Measurements from ENCODE around the gene MRPS31.
"Not testable (repeated sequence)": the region's sequence is repeated elsewhere in the genome, so short reads cannot be mapped to it uniquely, and the experiment has no call there.

MRPS31 gene

DNA sequence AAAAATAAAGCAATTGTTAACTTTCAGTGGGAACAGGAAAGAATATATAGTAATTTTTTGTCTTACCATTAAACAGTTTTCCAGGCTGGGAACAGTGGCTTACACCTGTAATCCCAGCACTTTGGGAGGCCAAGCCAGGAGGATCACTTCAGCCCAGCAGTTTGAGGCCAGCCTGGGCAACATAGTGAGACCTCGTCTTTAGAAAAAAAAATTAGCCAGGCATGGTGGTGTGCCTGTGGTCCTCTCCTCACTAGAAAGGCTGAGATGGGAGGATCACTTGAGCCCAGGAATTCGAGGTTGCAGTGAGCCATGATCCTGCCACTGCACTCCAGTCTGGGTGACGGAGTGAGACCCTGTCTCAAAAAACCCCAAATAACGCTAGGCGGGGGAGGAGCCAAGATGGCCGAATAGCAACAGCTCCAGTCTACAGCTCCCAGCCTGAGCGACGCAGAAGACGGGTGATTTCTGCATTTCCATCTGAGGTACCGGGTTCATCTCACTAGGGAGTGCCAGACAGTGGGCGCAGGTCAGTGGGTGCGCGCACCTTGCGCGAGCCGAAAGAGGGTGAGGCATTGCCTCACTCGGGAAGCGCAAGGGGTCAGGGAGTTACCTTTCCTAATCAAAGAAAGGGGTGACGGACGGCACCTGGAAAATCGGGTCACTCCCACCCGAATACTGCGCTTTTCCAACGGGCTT, 36.3 kb downstream of the MRPS31 start:
- H3K4me3 ChIP-seq (ENCODE audit: control insufficient read depth in 1 of 7, extremely low read depth in 1 of 7, insufficient read depth in 4 of 7, low read depth in 2 of 7, low read length in 6 of 7); H3K27ac ChIP-seq (ENCODE audit: insufficient read depth in 1 of 2, low read depth in 1 of 2, low read length in 2 of 2, poor library complexity in 1 of 2, severe bottlenecking in 2 of 2); H3K27me3 ChIP-seq (replicated peaks in 2 of 5; ENCODE audit: control insufficient read depth in 4 of 5, insufficient read depth in 5 of 5, low read length in 4 of 5); H3K4me1 ChIP-seq (ENCODE audit: control extremely low read depth in 1 of 4, control insufficient read depth in 4 of 4, insufficient read depth in 4 of 4, low read length in 3 of 4); H3K9me3 ChIP-seq (ENCODE audit: control extremely low read depth in 1 of 5, control insufficient read depth in 4 of 5, insufficient read depth in 2 of 5, low read depth in 1 of 5, low read length in 4 of 5); DNase-seq; CTCF ChIA-PET; POLR2A ChIA-PET; H3K36me3 ChIP-seq (ENCODE audit: control insufficient read depth in 4 of 4, insufficient read depth in 4 of 4, low read length in 3 of 4): not testable (repeated sequence)
- 92% methylated on average over 15 of the region's 24 CpGs for WGBS (ENCODE audit: insufficient coverage)

DNA sequence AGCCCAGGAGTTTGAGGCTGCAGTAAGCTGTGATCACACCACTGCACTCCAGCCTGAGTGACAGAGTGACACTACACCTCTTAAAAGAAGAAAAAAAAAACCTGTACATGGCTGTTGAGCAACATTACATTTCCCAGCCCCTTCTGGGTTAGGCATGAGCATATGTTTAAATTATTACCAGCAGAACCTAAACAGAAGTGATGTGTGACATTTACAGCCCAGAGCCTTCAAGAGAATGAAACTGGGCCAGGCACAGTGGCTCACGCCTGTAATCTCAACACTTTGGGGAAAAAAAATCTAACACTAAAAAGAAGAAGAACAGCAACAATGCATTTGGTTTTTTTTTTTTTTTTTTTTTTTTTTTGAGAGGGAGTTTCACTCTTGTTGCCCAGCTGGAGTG, 38.3 kb downstream of the MRPS31 start:
- no peak for DNase-seq
- Histone ChIP-seq H3K27me3 (replicated peaks in 2 of 5; ENCODE audit: control insufficient read depth in 4 of 5, insufficient read depth in 5 of 5, low read length in 4 of 5) (no peaks in the 10 kb centered on the region), H3K4me1 (ENCODE audit: control extremely low read depth in 1 of 4, control insufficient read depth in 4 of 4, insufficient read depth in 4 of 4, low read length in 3 of 4) (no peaks in the 10 kb centered on the region), H3K36me3 (ENCODE audit: control insufficient read depth in 4 of 4, insufficient read depth in 4 of 4, low read length in 3 of 4) (peaks cover 3 to 11% (median 5%) of the 10 kb centered on the region in 4 experiments), H3K9me3 (ENCODE audit: control extremely low read depth in 1 of 5, control insufficient read depth in 4 of 5, insufficient read depth in 2 of 5, low read depth in 1 of 5, low read length in 4 of 5) (no peaks in the 10 kb centered on the region), H3K4me3 (ENCODE audit: control insufficient read depth in 1 of 7, extremely low read depth in 1 of 7, insufficient read depth in 4 of 7, low read depth in 2 of 7, low read length in 6 of 7) (no peak overlapping the region), H3K27ac (ENCODE audit: insufficient read depth in 1 of 2, low read depth in 1 of 2, low read length in 2 of 2, poor library complexity in 1 of 2, severe bottlenecking in 2 of 2) (no peak overlapping the region)
- ChIA-PET POLR2A (no interaction called here), CTCF (no interaction called here)
- no CpG with 5 or more reads among the region's 1 CpG for WGBS (ENCODE audit: insufficient coverage)

DNA sequence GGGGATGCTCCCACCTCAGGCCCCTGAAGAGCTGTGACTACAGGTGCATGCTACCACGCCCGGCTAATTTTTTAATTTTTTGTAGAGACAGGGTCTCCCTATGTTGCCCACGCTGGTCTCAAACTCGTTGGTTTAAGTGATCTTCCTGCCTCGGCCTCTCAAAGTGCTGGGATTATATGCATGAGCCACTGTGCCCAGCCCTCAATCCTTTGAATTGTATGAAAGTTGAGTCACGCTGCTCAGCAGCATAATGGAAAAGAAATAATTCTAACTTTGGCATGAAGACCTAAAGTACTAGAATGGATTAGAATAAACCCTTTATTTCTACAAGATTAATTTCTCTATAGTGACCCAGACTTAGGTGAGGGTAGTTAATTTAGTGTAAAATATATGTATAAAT, 42.4 kb downstream of the MRPS31 start:
- CTCF ChIA-PET, result interaction anchor here (0.5 to 1.4 kb wide), 2 partner anchors 46 to 1704 kb away, joined by 3 read pairs; no protein-coding TSS in a partner anchor
- POLR2A ChIA-PET, result no interaction called here

DNA sequence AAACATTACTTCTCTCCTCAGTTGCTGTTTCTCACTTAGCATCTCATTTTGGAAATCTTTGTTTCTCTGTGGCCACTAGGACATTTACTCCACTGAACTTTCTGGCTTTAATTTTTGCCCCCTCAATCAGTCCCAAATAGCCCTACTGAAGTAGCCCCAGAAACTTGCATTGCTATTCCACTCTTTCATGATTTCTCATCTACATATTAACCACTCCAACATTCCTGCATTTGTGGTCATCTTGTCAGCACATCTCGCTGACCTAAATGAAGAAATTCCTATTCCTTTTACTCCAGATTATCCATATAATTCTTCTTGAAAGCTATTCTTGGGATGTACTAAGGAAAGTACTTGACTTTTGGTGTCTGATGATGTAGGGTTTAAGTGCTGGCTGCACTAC, 56.6 kb downstream of the MRPS31 start:
- no CpG with 5 or more reads among the region's 1 CpG for WGBS (ENCODE audit: insufficient coverage)
- H3K9me3 ChIP-seq (ENCODE audit: control extremely low read depth in 1 of 5, control insufficient read depth in 4 of 5, insufficient read depth in 2 of 5, low read depth in 1 of 5, low read length in 4 of 5), result peaks cover 0 to 16% (median 4%) of the 10 kb centered on the region in 5 experiments
- peaks cover 0 to 47% (median 3%) of the 10 kb centered on the region in 4 experiments for H3K36me3 ChIP-seq (ENCODE audit: control insufficient read depth in 4 of 4, insufficient read depth in 4 of 4, low read length in 3 of 4)
- CTCF ChIA-PET; H3K27ac ChIP-seq (ENCODE audit: insufficient read depth in 1 of 2, low read depth in 1 of 2, low read length in 2 of 2, poor library complexity in 1 of 2, severe bottlenecking in 2 of 2); POLR2A ChIA-PET; H3K4me3 ChIP-seq (ENCODE audit: control insufficient read depth in 1 of 7, extremely low read depth in 1 of 7, insufficient read depth in 4 of 7, low read depth in 2 of 7, low read length in 6 of 7); DNase-seq; H3K27me3 ChIP-seq (replicated peaks in 2 of 5; ENCODE audit: control insufficient read depth in 4 of 5, insufficient read depth in 5 of 5, low read length in 4 of 5); H3K4me1 ChIP-seq (ENCODE audit: control extremely low read depth in 1 of 4, control insufficient read depth in 4 of 4, insufficient read depth in 4 of 4, low read length in 3 of 4): not testable (repeated sequence)

More for the DNA sequence above, 42.4 kb downstream of the MRPS31 start:
- DNase-seq, result no peak
- Histone ChIP-seq H3K9me3 (ENCODE audit: control extremely low read depth in 1 of 5, control insufficient read depth in 4 of 5, insufficient read depth in 2 of 5, low read depth in 1 of 5, low read length in 4 of 5) (no peaks in the 10 kb centered on the region), H3K27me3 (replicated peaks in 2 of 5; ENCODE audit: control insufficient read depth in 4 of 5, insufficient read depth in 5 of 5, low read length in 4 of 5) (no peaks in the 10 kb centered on the region), H3K4me1 (ENCODE audit: control extremely low read depth in 1 of 4, control insufficient read depth in 4 of 4, insufficient read depth in 4 of 4, low read length in 3 of 4) (no peaks in the 10 kb centered on the region), H3K4me3 (ENCODE audit: control insufficient read depth in 1 of 7, extremely low read depth in 1 of 7, insufficient read depth in 4 of 7, low read depth in 2 of 7, low read length in 6 of 7) (no peak overlapping the region), H3K36me3 (ENCODE audit: control insufficient read depth in 4 of 4, insufficient read depth in 4 of 4, low read length in 3 of 4) (peaks cover 5 to 12% (median 7%) of the 10 kb centered on the region in 4 experiments), H3K27ac (ENCODE audit: insufficient read depth in 1 of 2, low read depth in 1 of 2, low read length in 2 of 2, poor library complexity in 1 of 2, severe bottlenecking in 2 of 2) (no peak overlapping the region)
- WGBS (ENCODE audit: insufficient coverage), result 100% methylated on average over 5 of the region's 6 CpGs

DNA sequence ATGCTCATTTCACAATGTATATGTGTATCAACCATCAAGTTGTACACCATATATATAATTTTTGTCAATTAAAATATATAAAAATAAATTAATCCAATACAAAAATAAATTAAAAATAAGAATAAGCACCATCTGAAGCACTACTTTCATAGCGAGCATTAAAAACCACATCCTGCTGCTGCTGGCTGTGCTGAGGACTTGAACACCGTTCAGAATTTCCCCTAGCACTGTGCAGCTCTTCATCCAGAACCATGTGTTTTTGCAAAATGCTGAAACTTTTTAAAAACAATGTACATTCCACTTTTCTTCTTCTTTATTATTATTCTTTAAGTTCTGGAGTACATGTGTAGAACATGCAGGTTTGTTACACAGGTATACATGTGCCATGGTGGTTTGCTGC, 64.6 kb downstream of the MRPS31 start:
- ChIA-PET POLR2A (no interaction called here), CTCF (no interaction called here)
- no peak for DNase-seq
- Histone ChIP-seq H3K9me3 (ENCODE audit: control extremely low read depth in 1 of 5, control insufficient read depth in 4 of 5, insufficient read depth in 2 of 5, low read depth in 1 of 5, low read length in 4 of 5) (no peaks in the 10 kb centered on the region), H3K27ac (ENCODE audit: insufficient read depth in 1 of 2, low read depth in 1 of 2, low read length in 2 of 2, poor library complexity in 1 of 2, severe bottlenecking in 2 of 2) (no peak overlapping the region), H3K4me3 (ENCODE audit: control insufficient read depth in 1 of 7, extremely low read depth in 1 of 7, insufficient read depth in 4 of 7, low read depth in 2 of 7, low read length in 6 of 7) (no peak overlapping the region), H3K4me1 (ENCODE audit: control extremely low read depth in 1 of 4, control insufficient read depth in 4 of 4, insufficient read depth in 4 of 4, low read length in 3 of 4) (no peaks in the 10 kb centered on the region), H3K36me3 (ENCODE audit: control insufficient read depth in 4 of 4, insufficient read depth in 4 of 4, low read length in 3 of 4) (no peaks in the 10 kb centered on the region), H3K27me3 (replicated peaks in 2 of 5; ENCODE audit: control insufficient read depth in 4 of 5, insufficient read depth in 5 of 5, low read length in 4 of 5) (no peaks in the 10 kb centered on the region)
- 4% methylated on average over 2 of the region's 2 CpGs for WGBS (ENCODE audit: insufficient coverage)

DNA sequence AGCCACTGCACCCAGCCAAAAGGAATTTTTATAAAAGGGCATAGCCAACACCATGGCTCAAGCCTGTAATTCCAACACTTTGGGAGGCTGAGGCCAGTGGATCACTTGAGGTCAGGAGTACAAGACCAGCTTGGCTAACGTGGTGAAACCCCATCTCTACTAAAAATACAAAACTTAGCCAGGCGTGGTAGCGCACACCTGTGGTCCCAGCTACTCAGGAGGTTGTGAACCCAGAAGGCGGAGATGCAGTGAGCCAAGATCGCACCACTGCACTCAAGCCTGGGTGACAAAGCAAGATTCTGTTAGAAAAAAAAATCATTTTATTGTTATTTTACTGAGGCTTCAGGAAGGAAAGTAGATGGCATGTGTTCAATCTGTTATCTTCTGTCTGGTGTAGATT, 73.3 kb downstream of the MRPS31 start:
- Histone ChIP-seq H3K9me3 (ENCODE audit: control extremely low read depth in 1 of 5, control insufficient read depth in 4 of 5, insufficient read depth in 2 of 5, low read depth in 1 of 5, low read length in 4 of 5) (peaks cover 0 to 1% (median 0%) of the 10 kb centered on the region in 5 experiments), H3K4me1 (ENCODE audit: control extremely low read depth in 1 of 4, control insufficient read depth in 4 of 4, insufficient read depth in 4 of 4, low read length in 3 of 4) (no peaks in the 10 kb centered on the region), H3K4me3 (ENCODE audit: control insufficient read depth in 1 of 7, extremely low read depth in 1 of 7, insufficient read depth in 4 of 7, low read depth in 2 of 7, low read length in 6 of 7) (no peak overlapping the region), H3K27ac (ENCODE audit: insufficient read depth in 1 of 2, low read depth in 1 of 2, low read length in 2 of 2, poor library complexity in 1 of 2, severe bottlenecking in 2 of 2) (no peak overlapping the region), H3K36me3 (ENCODE audit: control insufficient read depth in 4 of 4, insufficient read depth in 4 of 4, low read length in 3 of 4) (no peaks in the 10 kb centered on the region), H3K27me3 (replicated peaks in 2 of 5; ENCODE audit: control insufficient read depth in 4 of 5, insufficient read depth in 5 of 5, low read length in 4 of 5) (no peaks in the 10 kb centered on the region)
- no peak for DNase-seq
- ChIA-PET POLR2A (no interaction called here), CTCF (interaction anchor here (0.8 kb wide), 1 partner anchor 16 kb away, joined by 3 read pairs; no protein-coding TSS in a partner anchor)
- 97% methylated on average over 4 of the region's 5 CpGs for WGBS (ENCODE audit: insufficient coverage)

DNA sequence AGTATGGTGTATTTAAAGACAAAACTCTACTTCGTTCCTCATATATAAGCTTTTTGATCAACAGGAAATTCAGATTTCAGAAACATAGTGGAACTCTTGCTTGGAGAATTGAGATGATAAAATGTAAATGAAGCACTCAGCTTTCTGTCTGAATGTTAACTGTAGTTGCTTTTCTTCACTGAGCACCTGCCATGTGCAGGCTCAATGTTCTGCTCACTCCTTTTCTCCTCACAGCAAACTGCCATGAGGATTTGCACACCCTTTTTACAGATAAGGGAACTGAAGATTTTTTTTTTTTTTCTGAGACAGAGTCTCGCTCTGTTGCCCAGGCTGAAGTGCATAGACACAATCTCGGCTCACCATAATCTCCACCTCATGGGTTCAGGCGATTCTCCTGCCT, 76.6 kb downstream of the MRPS31 start:
- Histone ChIP-seq H3K27ac (ENCODE audit: insufficient read depth in 1 of 2, low read depth in 1 of 2, low read length in 2 of 2, poor library complexity in 1 of 2, severe bottlenecking in 2 of 2) (no peak overlapping the region), H3K36me3 (ENCODE audit: control insufficient read depth in 4 of 4, insufficient read depth in 4 of 4, low read length in 3 of 4) (no peaks in the 10 kb centered on the region), H3K4me1 (ENCODE audit: control extremely low read depth in 1 of 4, control insufficient read depth in 4 of 4, insufficient read depth in 4 of 4, low read length in 3 of 4) (no peaks in the 10 kb centered on the region), H3K4me3 (ENCODE audit: control insufficient read depth in 1 of 7, extremely low read depth in 1 of 7, insufficient read depth in 4 of 7, low read depth in 2 of 7, low read length in 6 of 7) (no peak overlapping the region), H3K9me3 (ENCODE audit: control extremely low read depth in 1 of 5, control insufficient read depth in 4 of 5, insufficient read depth in 2 of 5, low read depth in 1 of 5, low read length in 4 of 5) (peaks cover 0 to 1% (median 0%) of the 10 kb centered on the region in 5 experiments), H3K27me3 (replicated peaks in 2 of 5; ENCODE audit: control insufficient read depth in 4 of 5, insufficient read depth in 5 of 5, low read length in 4 of 5) (no peaks in the 10 kb centered on the region)
- ChIA-PET POLR2A (no interaction called here), CTCF (interaction anchor here (0.7 to 1.2 kb wide), 2 partner anchors 71 to 224 kb away, joined by 3 read pairs; no protein-coding TSS in a partner anchor)
- DNase-seq, result no peak
- WGBS (ENCODE audit: insufficient coverage), result 100% methylated on average over 1 of the region's 4 CpGs
